ENCODE results near the gene GOLM1. TPM values are rescaled to one million over a fixed set of nuclear protein-coding genes. Genes with fewer than 3 reads are reported as not detected.

The GOLM1 gene
- total and polyA plus RNA-seq, 11 donors, result 1.9 to 16.8 (median 3.8) TPM

- Histone ChIP-seq H3K4me1 (no peaks in the 10 kb centered on the region), H3K9me3 (peaks cover 0 to 11% (median 0%) of the 10 kb centered on the region in 12 donors), H3K27me3 (no peaks in the 10 kb centered on the region), H3K36me3 (no peaks in the 10 kb centered on the region), H3K27ac (no peak overlapping the region), H3K4me3 (no peak overlapping the region)
- TF ChIP-seq CTCF (IDR thresholded peaks at IDR 0.05) (no peak), POLR2A (IDR thresholded peaks at IDR 0.05) (no peak)
- intact Hi-C loops (cut with DNase I), result no loop called here
- DNase-seq (no peak), ATAC-seq (no peak)
- 81 to 85% (median 83%) methylated on average over 3 of the region's 3 CpGs for WGBS, 4 donors
These were observed 42.5 kb upstream of the GOLM1 start for GRCh38 chr9:86141843-86142242.

GRCh38 chr9:86135371-86135770 lies 36.0 kb upstream of the GOLM1 start:
- H3K4me3 ChIP-seq, result no peak overlapping the region
- ATAC-seq, result no peak
- intact Hi-C loops (cut with DNase I), result no loop called here
- no peak overlapping the region for H3K27ac ChIP-seq
- no peaks in the 10 kb centered on the region for H3K27me3 ChIP-seq
- no peaks in the 10 kb centered on the region for H3K4me1 ChIP-seq
- TF ChIP-seq POLR2A (IDR thresholded peaks at IDR 0.05) (no peak), CTCF (IDR thresholded peaks at IDR 0.05) (no peak)
- H3K9me3 ChIP-seq, result no peaks in the 10 kb centered on the region
- 67 to 82% (median 70%) methylated on average over 5 of the region's 5 CpGs for WGBS, 4 donors
- no peak for DNase-seq
- no peaks in the 10 kb centered on the region for H3K36me3 ChIP-seq

GRCh38 chr9:86134361-86134760 lies 35.0 kb upstream of the GOLM1 start:
- Histone ChIP-seq H3K27ac (no peak overlapping the region), H3K9me3 (no peaks in the 10 kb centered on the region), H3K4me3 (no peak overlapping the region), H3K27me3 (no peaks in the 10 kb centered on the region), H3K4me1 (no peaks in the 10 kb centered on the region), H3K36me3 (no peaks in the 10 kb centered on the region)
- TF ChIP-seq POLR2A (IDR thresholded peaks at IDR 0.05), result no peak
- no peak for TF ChIP-seq CTCF (IDR thresholded peaks at IDR 0.05)
- intact Hi-C loops (cut with DNase I), result no loop called here
- 86 to 93% (median 88%) methylated on average over 4 of the region's 4 CpGs for WGBS, 4 donors
- no peak for ATAC-seq
- DNase-seq, result no peak

GRCh38 chr9:86128235-86128822 lies 29.0 kb upstream of the GOLM1 start:
- no peaks in the 10 kb centered on the region for H3K9me3 ChIP-seq
- H3K27me3 ChIP-seq, result no peaks in the 10 kb centered on the region
- DNase-seq (no peak), ATAC-seq (no peak)
- H3K27ac ChIP-seq, result no peak overlapping the region
- H3K4me1 ChIP-seq, result peaks cover 0 to 12% (median 3%) of the 10 kb centered on the region in 12 donors
- H3K4me3 ChIP-seq, result no peak overlapping the region
- no peaks in the 10 kb centered on the region for H3K36me3 ChIP-seq
- whole genome bisulfite sequencing, 4 donors, result 93 to 97% (median 95%) methylated on average over 4 of the region's 4 CpGs
- TF ChIP-seq POLR2A (IDR thresholded peaks at IDR 0.05) (no peak), CTCF (IDR thresholded peaks at IDR 0.05) (no peak)
- intact Hi-C loops (cut with DNase I), result no loop called here

Data from heart left ventricle (tissue), 16 donors.